ENCODE results near the gene OR51B6.

OR51B6 gene

GRCh38 chr11:5366856-5367255, 15.5 kb downstream of the OR51B6 start:
- no peak for DNase-seq

DNA sequence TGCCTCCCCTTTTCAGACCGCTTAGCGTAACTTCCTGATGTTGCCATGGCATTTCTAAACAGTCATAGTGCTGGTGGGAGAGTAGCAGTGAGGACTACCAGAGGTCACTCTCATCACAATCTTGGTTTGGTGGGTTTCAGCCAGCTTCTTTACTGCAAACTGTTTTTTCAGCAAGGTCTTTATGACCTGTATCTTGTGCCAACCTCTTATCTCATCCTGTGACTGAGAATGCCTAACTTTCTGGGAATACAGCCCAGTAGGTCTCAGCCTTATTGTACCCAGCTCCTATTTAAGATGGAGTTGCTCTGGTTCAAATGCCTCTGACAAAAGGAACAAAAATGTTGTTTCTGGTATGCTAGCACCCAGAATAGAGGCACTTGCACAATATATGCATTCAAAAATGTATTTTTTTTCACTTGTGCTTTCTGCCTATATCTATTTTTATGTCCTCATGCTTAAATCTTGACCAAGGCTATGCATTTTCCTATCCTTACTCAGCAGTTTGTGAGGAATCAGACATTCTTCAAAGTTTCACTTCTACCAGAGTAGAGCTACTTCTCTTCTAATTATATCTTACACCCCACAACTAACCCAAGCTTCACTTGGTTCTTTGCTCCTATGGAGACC, 16.3 kb downstream of the OR51B6 start:
- DNase-seq: no peak

DNA sequence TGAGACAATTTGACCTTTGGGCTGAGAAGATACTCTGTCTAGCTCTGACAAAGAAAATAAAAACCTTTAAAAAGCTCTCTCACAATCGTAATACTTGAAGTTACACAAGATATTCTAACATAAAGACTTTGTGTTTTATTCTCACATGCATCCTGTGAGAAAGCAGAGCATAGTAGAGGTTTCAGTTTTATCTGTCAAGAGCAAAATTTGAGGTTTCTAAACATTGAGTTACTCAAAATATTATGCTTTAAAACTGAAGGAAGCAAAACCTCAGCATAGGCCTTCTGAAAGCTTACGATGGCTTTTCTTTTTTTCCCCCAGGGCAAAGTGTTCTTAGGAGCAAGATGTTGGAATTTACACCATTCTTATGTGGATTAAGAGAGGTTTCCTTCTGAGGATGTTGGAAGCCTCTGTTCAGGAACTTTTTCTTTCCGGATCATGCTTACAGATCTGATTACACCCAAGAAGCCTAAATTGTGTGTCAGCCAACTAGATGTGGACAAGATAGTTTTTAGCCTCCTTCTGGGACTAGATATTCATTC, 17.3 kb downstream of the OR51B6 start:
- no peak for DNase-seq

GRCh38 chr11:5369789-5370188, 18.5 kb downstream of the OR51B6 start:
- no peak for DNase-seq

DNA sequence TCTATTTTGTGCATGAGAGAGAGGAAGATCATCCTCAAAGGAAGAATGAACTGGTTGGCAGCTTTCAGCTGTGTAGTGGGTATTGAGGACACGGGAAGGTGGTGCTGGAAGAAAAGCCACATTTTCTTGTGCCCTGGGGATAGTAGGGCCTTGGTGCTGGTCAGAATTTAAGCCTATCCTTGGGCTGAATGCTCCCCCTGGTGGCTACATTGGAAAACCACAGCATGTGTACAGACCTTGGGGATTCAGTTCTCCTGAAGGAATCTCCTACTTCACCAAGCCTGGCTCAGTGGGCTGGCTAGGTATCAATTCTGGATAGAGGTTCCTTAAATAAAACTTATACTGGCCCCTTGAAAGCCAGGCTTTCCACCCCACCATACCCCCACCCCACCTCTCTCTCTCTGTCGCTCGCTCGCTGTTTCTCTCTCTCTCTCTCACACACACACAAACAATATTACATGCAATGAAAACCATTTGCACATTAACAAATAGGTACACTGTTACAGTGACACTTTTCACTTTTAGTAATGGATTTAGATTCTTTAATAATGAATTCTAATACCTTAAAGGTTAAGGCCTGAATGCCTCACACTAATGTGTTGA, 29.5 kb downstream of the OR51B6 start:
- DNase-seq: peak; percentile 13

DNA sequence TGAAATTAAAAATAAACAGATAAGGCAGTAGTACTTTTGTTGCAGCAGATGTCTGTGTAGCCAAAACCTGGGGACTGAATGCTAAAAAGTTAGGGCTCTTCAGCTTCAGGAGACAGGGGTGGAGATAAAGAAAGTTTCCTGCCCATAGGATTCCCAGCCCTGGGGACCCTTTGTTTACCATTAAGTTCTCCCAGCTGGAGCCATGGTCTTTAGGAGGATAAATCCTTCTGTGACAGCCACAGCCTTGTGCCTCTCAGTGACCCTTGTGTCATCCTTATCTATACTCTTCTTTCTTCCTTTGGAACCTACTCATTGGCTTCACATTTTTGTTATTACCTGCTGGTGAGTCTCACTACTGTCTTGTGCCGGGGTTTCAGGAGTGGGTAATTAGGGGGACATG, 32.3 kb downstream of the OR51B6 start, which contains the start of gene OR51M1:
Gene OR51M1, plus strand, starts transcription at position 237 of the 400 bp plus-strand sequence. CDS start 5,587 bp downstream, outside the sequence.
- no peak for DNase-seq

GRCh38 chr11:5384335-5384734, 33.0 kb downstream of the OR51B6 start:
- DNase-seq: no peak

DNA sequence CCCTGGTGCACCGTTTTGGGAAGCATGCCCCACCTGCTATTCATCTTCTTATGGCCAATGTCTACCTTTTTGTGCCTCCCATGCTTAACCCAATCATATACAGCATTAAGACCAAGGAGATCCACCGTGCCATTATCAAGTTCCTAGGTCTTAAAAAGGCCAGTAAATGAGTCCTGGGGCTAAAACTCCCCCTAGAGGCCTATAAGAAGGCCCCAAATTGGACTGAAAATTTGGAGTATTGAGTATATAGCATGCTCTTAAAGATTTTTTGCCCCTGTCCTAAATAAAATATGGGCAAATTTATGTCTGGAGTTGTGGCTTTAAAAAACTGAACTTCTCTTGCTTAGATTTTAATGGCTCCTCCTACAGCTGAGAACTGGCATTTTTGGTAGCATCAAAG, 38.9 kb downstream of the OR51B6 start:
- no peak for DNase-seq

DNA sequence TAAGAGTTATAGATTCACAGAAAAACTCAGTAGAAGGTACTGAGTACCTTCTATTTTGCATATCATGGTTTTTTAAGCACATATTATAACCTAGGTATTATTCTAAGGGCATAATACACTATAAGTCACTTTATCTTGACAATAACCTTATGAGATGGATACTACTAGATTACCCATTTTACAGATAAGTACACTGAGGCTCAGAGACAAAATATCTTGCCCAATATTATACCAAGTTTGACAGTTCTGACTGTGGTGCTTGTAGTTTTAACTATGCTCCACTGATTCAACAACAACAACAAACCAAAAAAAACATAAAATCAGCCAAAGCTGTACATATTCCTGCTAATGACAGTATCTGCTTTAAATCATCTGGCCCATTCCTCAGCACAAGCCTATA, 42.8 kb downstream of the OR51B6 start:
- DNase-seq: no peak

- no peak for DNase-seq
Measured at GRCh38 chr11:5398936-5399335, 47.6 kb downstream of the OR51B6 start.
